Neuronal stem cell (in vitro differentiated cells): ENCODE measurements around the gene ZBTB48.

Experiments
- DNase-seq: peaks from one replicate; pipeline ENCODE4 v3.0.0-alpha.2; 2013; ENCODE audit warnings: low spot score
- H2AFZ ChIP-seq: one replicate; pipeline ENCODE4 v1.6.1; 2013; ENCODE audit warnings: mild to moderate bottlenecking, low read length, inconsistent platforms
- H2AK5ac ChIP-seq: 2 replicates; pipeline ENCODE4 v1.6.1; 2013; ENCODE audit warnings: low read depth, mild to moderate bottlenecking, inconsistent platforms, low read length, moderate library complexity, mixed read lengths
- H2BK120ac ChIP-seq: 2 replicates; pipeline ENCODE4 v1.6.1; 2013; ENCODE audit warnings: low read depth, mild to moderate bottlenecking, inconsistent platforms, low read length, moderate library complexity, mixed read lengths
- H2BK12ac ChIP-seq: one replicate; pipeline ENCODE4 v1.6.1; 2013; ENCODE audit warnings: low read length, inconsistent platforms
- H2BK15ac ChIP-seq: 2 replicates; pipeline ENCODE4 v1.6.1; 2013; ENCODE audit warnings: mild to moderate bottlenecking, low read length, inconsistent platforms, mixed read lengths
- H2BK5ac ChIP-seq: one replicate; pipeline ENCODE4 v1.6.1; 2013; ENCODE audit warnings: inconsistent platforms, mild to moderate bottlenecking, low read length, moderate library complexity
- H3K14ac ChIP-seq: one replicate; pipeline ENCODE4 v1.6.1; 2013; ENCODE audit warnings: low read length, inconsistent platforms
- H3K18ac ChIP-seq: 2 replicates; pipeline ENCODE4 v1.6.1; 2013; ENCODE audit warnings: low read length, inconsistent platforms
- H3K23ac ChIP-seq: 2 replicates; pipeline ENCODE4 v1.6.1; 2013; ENCODE audit warnings: low read depth, mild to moderate bottlenecking, mixed read lengths, low read length, inconsistent platforms; ENCODE audit not compliant: poor library complexity
- H3K27ac ChIP-seq: replicated peaks from 3 replicates; pipeline ENCODE4 v1.5.1; 2013; ENCODE audit warnings: low read length, inconsistent platforms
- H3K27me3 ChIP-seq, 3 experiments: 2 replicates each; pipeline ENCODE4 v1.6.1; 2013; ENCODE audit warnings: low read length in 3 of 3, mild to moderate bottlenecking in 2 of 3, inconsistent platforms in 1 of 3, low read depth in 1 of 3, mixed read lengths in 1 of 3, moderate library complexity in 1 of 3; ENCODE audit not compliant: control insufficient read depth in 3 of 3, insufficient read depth in 3 of 3
- H3K36me3 ChIP-seq, 2 donors: replicated peaks in 1 of 2; 2 replicates each; pipeline ENCODE4 v1.6.1; 2013; ENCODE audit warnings: low read length in 2 of 2; ENCODE audit not compliant: control insufficient read depth in 2 of 2, insufficient read depth in 2 of 2
- H3K4ac ChIP-seq: 2 replicates; pipeline ENCODE4 v1.6.1; 2013; ENCODE audit warnings: inconsistent platforms, mild to moderate bottlenecking, low read length, moderate library complexity
- H3K4me1 ChIP-seq, 2 donors: 1 replicate in 1 of 2; 2 replicates in 1 of 2; pipeline ENCODE4 v1.6.1; 2013; ENCODE audit warnings: low read length in 2 of 2, low read depth in 1 of 2; ENCODE audit not compliant: control insufficient read depth in 2 of 2, insufficient read depth in 1 of 2
- H3K4me2 ChIP-seq: one replicate; pipeline ENCODE4 v1.6.1; 2013; ENCODE audit warnings: mild to moderate bottlenecking, low read length, inconsistent platforms; ENCODE audit not compliant: insufficient read depth, poor library complexity, severe bottlenecking
- H3K4me3 ChIP-seq, 2 donors: 2 replicates each; pipeline ENCODE4 v1.5.1; 2013; ENCODE audit warnings: low read length in 2 of 2, mild to moderate bottlenecking in 2 of 2, inconsistent platforms in 1 of 2, moderate library complexity in 1 of 2
- H3K79me1 ChIP-seq: one replicate; pipeline ENCODE4 v1.6.1; 2013; ENCODE audit warnings: low read depth, mild to moderate bottlenecking, inconsistent platforms, low read length, moderate library complexity
- H3K9ac ChIP-seq: one replicate; pipeline ENCODE4 v1.6.1; 2013; ENCODE audit warnings: mild to moderate bottlenecking, low read depth, low read length, inconsistent platforms; ENCODE audit not compliant: poor library complexity
- H3K9me3 ChIP-seq, 2 donors: replicated peaks in 1 of 2; 2 replicates each; pipeline versions ENCODE3 to v1.6.1; 2013; ENCODE audit warnings: low read length in 2 of 2, mild to moderate bottlenecking in 2 of 2, inconsistent platforms in 1 of 2, low read depth in 1 of 2, mixed read lengths in 1 of 2, moderate library complexity in 1 of 2; ENCODE audit not compliant: control insufficient read depth in 2 of 2, insufficient read depth in 1 of 2
- H4K8ac ChIP-seq: one replicate; pipeline ENCODE4 v1.6.1; 2013; ENCODE audit warnings: low read depth, mild to moderate bottlenecking, inconsistent platforms, low read length, moderate library complexity
- H4K91ac ChIP-seq: one replicate; pipeline ENCODE4 v1.6.1; 2013; ENCODE audit warnings: low read length, low read depth, mild to moderate bottlenecking, inconsistent platforms; ENCODE audit not compliant: poor library complexity
- WGBS, 2 donors: extraction: QIAGEN DNeasy Blood & Tissue Kit; methylation state at CpG; one replicate each; pipeline ENCODE4 v1.1.7; 2013; ENCODE audit warnings: missing lambda C conversion rate in 2 of 2, mixed read lengths in 1 of 2; ENCODE audit not compliant: insufficient read length in 2 of 2, insufficient replicate concordance in 1 of 2; ENCODE audit errors: extremely low coverage in 2 of 2; 5-methylcytosine and 5-hydroxymethylcytosine counted together

ZBTB48 gene

DNA sequence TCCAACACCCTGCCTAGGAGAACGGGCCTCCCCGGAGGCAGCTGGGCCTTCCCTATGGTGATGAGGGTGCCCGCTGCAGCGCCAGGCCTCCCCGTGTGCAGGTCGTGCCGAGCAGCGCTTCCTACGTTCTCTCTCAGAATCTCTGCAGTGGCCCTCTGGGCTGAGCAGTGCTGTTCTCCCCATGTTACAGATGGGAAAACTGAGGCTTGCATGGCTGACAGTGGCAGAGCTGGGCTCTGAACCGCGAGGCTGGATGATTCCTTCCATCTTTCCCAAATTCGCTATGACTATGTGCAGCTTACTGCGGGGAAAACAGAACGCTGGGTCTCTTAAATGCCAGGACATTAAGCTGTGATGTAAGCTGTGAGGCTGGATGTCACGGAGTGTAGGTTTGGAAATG is 14.0 kb downstream of the ZBTB48 start:
- H3K36me3 ChIP-seq, result peaks cover 54 to 95% of the 10 kb centered on the region in 2 donors
- no peak overlapping the region for H3K4me2 ChIP-seq
- no peak overlapping the region for H4K91ac ChIP-seq
- no peak overlapping the region for H4K8ac ChIP-seq
- no peak overlapping the region for H2AFZ ChIP-seq
- no peak overlapping the region for H3K18ac ChIP-seq
- H3K9ac ChIP-seq, result no peak overlapping the region
- H3K9me3 ChIP-seq, result no peaks in the 10 kb centered on the region
- H3K4me1 ChIP-seq, result no peaks in the 10 kb centered on the region
- no peak overlapping the region for H2BK12ac ChIP-seq
- DNase-seq, result no peak
- H3K4ac ChIP-seq, result no peak overlapping the region
- no peak overlapping the region for H2BK15ac ChIP-seq
- H2AK5ac ChIP-seq, result no peak overlapping the region
- H2BK5ac ChIP-seq, result no peak overlapping the region
- peaks cover 4% of the 10 kb centered on the region for H3K79me1 ChIP-seq
- no peaks in the 10 kb centered on the region for H3K27me3 ChIP-seq
- no peak overlapping the region for H3K14ac ChIP-seq
- no peak overlapping the region for H3K27ac ChIP-seq
- no peak overlapping the region for H2BK120ac ChIP-seq
- H3K23ac ChIP-seq, result no peak overlapping the region
- no CpG with 5 or more reads among the region's 15 CpGs for WGBS, 2 donors
- no peak overlapping the region for H3K4me3 ChIP-seq

- no peak overlapping the region for H2BK12ac ChIP-seq
- H2BK120ac ChIP-seq, result no peak overlapping the region
- H3K9me3 ChIP-seq, result no peaks in the 10 kb centered on the region
- no peak overlapping the region for H2BK5ac ChIP-seq
- no peak overlapping the region for H3K27ac ChIP-seq
- peaks cover 0 to 5% of the 10 kb centered on the region in 2 donors for H3K4me1 ChIP-seq
- WGBS, 2 donors, result no CpG with 5 or more reads among the region's 11 CpGs
- no peak overlapping the region for H2AK5ac ChIP-seq
- no peak overlapping the region for H2BK15ac ChIP-seq
- H3K23ac ChIP-seq, result no peak overlapping the region
- peaks cover 12% of the 10 kb centered on the region for H3K79me1 ChIP-seq
- H3K4me3 ChIP-seq, result no peak overlapping the region
- no peak overlapping the region for H3K4me2 ChIP-seq
- no peak overlapping the region for H4K8ac ChIP-seq
- H3K14ac ChIP-seq, result no peak overlapping the region
- no peak for DNase-seq
- no peak overlapping the region for H3K9ac ChIP-seq
- no peaks in the 10 kb centered on the region for H3K27me3 ChIP-seq
- no peak overlapping the region for H3K4ac ChIP-seq
- no peak overlapping the region for H2AFZ ChIP-seq
- H3K18ac ChIP-seq, result no peak overlapping the region
- H4K91ac ChIP-seq, result no peak overlapping the region
- peaks cover 47 to 91% of the 10 kb centered on the region in 2 donors for H3K36me3 ChIP-seq
Observed at GRCh38 chr1:6594977-6595740, 15.4 kb downstream of the ZBTB48 start.

- Histone ChIP-seq H3K36me3 (peaks cover 44 to 79% of the 10 kb centered on the region in 2 donors), H3K4ac (no peak overlapping the region), H2BK120ac (no peak overlapping the region), H3K79me1 (peaks cover 19% of the 10 kb centered on the region), H3K27me3 (peaks cover 0 to under 1% (median 0%) of the 10 kb centered on the region in 3 experiments), H3K18ac (no peak overlapping the region), H3K23ac (no peak overlapping the region), H4K8ac (no peak overlapping the region), H2AK5ac (no peak overlapping the region), H3K27ac (no peak overlapping the region), H3K14ac (no peak overlapping the region), H3K9me3 (no peaks in the 10 kb centered on the region), H3K4me3 (no peak overlapping the region), H3K4me2 (no peak overlapping the region), H2BK12ac (no peak overlapping the region), H2AFZ (no peak overlapping the region), H2BK5ac (no peak overlapping the region), H2BK15ac (no peak overlapping the region), H4K91ac (no peak overlapping the region), H3K4me1 (peaks cover 9 to 10% of the 10 kb centered on the region in 2 donors), H3K9ac (no peak overlapping the region)
- no CpG with 5 or more reads among the region's 7 CpGs for WGBS, 2 donors
- no peak for DNase-seq
Observed at GRCh38 chr1:6596351-6596750, 16.6 kb downstream of the ZBTB48 start.

DNA sequence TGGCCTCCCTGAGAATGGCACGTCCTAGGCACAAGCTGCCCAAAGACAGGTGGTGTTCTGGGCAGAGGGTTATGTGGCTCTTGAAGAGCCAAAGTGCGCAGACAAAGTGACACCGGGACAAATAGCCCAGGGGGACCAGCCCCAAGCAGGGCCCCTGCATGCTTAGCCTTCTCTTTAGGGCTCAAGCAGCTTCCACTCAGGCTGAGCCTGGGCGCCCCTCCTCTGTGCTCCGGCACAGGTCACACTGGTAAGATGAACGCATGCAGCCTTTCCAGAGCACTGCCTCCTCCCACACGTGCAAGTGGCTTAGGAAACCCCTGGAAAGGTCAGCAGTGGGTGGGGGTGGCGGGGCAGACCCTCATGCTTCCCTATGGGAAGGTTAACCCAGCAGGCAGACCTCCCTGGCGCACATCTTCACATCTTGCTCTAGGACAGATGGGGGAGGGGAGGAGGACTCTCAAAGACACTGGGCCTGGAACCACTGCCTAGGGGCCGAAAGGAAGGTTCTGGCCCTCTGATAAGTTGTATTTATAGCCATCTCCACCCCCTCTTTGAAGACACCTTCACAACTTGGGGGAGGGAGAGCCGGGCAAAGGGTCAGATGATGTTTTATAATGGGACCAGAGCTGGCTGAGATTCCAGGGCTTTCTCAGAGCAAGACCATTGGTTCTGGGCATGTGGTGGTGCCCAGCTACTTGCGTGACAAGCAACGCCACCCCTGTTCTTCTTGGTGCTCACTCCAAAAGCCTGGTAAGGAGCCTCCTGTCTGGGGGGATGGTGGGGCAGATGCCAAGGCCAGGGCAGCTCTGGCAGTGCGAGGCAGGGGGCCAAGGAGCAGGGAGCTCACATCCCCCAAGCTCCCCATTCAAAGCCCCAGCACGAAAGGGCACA is 17.3 kb downstream of the ZBTB48 start:
- Histone ChIP-seq H3K9me3 (no peaks in the 10 kb centered on the region), H2BK120ac (no peak overlapping the region), H2AFZ (no peak overlapping the region), H3K18ac (no peak overlapping the region), H3K36me3 (peaks cover 44 to 71% of the 10 kb centered on the region in 2 donors), H3K27me3 (peaks cover 0 to 6% (median 0%) of the 10 kb centered on the region in 3 experiments), H3K79me1 (peaks cover 23% of the 10 kb centered on the region), H3K27ac (no peak overlapping the region), H2AK5ac (no peak overlapping the region), H4K8ac (no peak overlapping the region), H2BK5ac (no peak overlapping the region), H3K4me1 (peaks cover 10 to 17% of the 10 kb centered on the region in 2 donors), H3K14ac (no peak overlapping the region), H3K4me3 (no peak overlapping the region), H4K91ac (no peak overlapping the region), H2BK12ac (no peak overlapping the region), H2BK15ac (no peak overlapping the region), H3K9ac (no peak overlapping the region), H3K23ac (no peak overlapping the region), H3K4me2 (no peak overlapping the region), H3K4ac (no peak overlapping the region)
- no CpG with 5 or more reads among the region's 15 CpGs for WGBS, 2 donors
- DNase-seq, result no peak
